ENCODE measurements around the gene MTX1.
"Not testable (repeated sequence)": the region's sequence is repeated elsewhere in the genome, so short reads cannot be mapped to it uniquely, and the experiment has no call there.

The MTX1 gene

GRCh38 chr1:155241069-155241679, 32.7 kb downstream of the MTX1 start:
- DNase-seq = peak in 1 of 2 donors; percentile 52

DNA sequence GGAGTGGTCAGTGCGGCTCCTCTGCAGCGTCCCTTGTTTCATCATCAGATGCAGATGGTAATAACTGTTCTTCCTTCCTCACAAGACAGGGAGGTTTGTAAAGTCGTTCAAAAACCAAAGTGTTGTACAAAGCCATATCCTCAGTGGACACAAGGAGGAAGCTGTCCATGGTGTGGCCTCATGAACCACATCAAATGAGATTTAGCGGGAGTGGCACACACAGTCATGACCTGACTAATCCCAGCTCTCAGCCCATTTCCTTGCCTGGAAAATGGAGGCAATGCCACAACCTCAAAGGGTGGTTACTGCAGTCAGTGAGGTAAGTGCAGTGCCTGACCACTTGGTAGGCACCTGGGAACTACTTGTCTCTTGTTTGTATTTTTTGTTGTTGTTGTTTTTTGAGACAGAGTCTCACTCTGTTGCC, 33.4 kb downstream of the MTX1 start:
- DNase-seq = no peak

GRCh38 chr1:155242805-155243358, 34.4 kb downstream of the MTX1 start:
- no peak for DNase-seq

DNA sequence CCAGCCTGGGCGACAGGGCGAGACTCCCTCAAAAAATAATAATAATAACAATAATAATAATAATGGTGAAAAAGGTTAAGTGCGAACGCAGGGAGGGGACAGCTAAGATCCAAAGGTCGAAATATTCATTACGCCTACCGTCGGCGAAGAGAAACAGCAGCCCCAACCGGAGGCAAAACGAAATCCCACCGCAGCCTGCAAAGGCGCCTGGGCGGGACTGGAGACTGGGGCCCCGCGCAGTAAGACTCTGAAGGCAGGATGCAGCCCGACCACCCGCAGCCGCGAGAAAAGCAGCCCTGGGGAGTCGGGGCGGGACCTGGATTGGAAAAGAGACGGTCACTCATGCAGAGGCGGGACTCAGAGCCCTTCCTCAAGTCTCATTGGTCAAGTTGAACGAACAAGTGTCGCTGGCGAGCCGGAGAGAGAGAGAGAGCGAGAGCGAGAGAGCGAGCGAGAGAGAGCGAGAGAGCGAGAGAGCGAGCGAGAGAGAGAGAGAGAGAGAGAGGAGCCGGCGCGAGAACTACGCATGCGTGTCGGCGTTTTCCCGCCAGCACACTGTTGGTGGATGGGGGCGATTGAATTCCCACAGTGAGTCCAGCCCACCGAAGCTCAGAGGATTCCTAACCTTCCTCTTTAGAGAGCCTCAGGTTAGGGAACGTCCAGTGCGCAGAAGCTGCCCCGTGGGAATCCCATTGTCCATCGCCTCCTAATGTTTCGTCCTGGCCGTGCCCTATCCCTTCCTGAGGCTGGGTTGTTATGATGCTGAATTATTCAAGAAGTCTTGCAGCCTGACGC, 36.1 kb downstream of the MTX1 start:
- DNase-seq = peak; percentile 84 to 87

- DNase-seq = no peak
Observed at GRCh38 chr1:155245163-155245524, 36.6 kb downstream of the MTX1 start.

GRCh38 chr1:155246796-155247195, 38.3 kb downstream of the MTX1 start:
- DNase-seq = not testable (repeated sequence)

- no peak for DNase-seq
Observed at GRCh38 chr1:155247667-155248553, 39.4 kb downstream of the MTX1 start.

DNA sequence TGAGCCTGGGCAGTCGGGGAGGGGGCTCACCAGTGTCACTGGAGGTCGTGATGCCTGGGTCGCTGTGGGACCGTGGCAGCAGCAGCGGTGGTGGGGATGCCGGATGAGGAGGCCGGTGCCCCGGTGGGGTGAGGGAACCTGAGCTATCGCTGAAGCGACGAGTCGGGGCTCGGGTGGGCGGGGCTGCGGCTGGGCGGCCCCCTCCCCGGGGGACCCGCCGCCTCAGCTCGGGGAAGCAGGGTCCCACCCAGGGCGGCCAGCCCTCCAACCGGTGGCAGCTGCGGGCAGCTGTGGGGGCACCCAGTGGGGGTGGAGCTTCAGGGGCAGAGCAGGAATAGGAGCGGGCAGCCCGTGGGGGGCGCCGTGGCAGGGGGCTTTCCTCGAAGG, 41.7 kb downstream of the MTX1 start:
- no peak for DNase-seq

DNA sequence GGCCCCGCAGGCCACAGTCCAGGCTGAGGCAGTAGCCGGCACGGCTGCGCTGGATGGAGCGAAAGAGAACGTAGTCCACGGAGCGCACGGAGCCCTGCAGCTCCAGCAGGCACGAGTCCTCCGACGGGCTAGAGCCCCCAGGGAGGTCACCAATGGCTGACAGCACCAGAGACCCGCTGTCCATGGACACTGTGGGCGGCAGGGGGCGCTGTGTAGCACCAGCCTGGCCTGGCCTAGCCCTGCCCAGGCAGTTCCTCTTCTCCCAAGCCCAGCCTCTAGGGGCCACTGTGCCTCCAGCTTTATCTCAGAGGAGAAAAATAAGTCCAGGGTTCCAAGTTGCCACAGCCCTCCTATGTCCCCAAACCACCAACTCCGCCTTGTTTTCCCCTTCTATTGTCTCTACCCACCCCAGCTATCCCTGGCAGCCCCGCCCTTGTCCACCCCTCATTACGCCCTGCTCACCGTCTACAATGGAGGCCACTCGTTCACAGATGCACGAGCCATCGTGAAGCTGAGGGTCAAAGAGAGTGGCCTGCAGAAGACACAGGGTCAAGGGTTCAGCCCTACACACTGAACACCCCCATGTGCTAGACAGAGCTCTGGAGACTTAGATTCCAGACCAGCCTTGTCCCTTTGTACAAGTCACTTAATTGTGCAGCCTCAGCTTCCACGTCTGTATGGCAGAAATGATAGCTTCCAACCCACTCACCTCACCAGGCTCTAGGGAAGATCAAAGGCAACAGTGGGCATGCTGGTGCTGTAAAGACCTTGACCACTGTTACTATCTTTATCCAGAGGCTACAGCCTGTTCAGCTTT, 42.3 kb downstream of the MTX1 start:
- peak; percentile 97 to 98 for DNase-seq

GRCh38 chr1:155251566-155251965, 43.1 kb downstream of the MTX1 start:
- DNase-seq = no peak

- no peak for DNase-seq
Observed at GRCh38 chr1:155253208-155253607, 44.7 kb downstream of the MTX1 start.

- DNase-seq = no peak
Observed at GRCh38 chr1:155253797-155254196, 45.3 kb downstream of the MTX1 start.

GRCh38 chr1:155254228-155254713, 45.8 kb downstream of the MTX1 start:
- no peak for DNase-seq

- DNase-seq = no peak
Observed at GRCh38 chr1:155254714-155255242, 46.3 kb downstream of the MTX1 start.

GRCh38 chr1:155255243-155256007, 46.9 kb downstream of the MTX1 start, which contains the start of gene ENTREP3:
Gene ENTREP3, minus strand, starts transcription at chr1:155255483. Its CDS starts 606 bp downstream, at chr1:155254877.
- peak; percentile 70 to 77 for DNase-seq

GRCh38 chr1:155256058-155256852, 47.8 kb downstream of the MTX1 start:
- DNase-seq = no peak

GRCh38 chr1:155260276-155260675, 51.8 kb downstream of the MTX1 start:
- DNase-seq = no peak

DNA sequence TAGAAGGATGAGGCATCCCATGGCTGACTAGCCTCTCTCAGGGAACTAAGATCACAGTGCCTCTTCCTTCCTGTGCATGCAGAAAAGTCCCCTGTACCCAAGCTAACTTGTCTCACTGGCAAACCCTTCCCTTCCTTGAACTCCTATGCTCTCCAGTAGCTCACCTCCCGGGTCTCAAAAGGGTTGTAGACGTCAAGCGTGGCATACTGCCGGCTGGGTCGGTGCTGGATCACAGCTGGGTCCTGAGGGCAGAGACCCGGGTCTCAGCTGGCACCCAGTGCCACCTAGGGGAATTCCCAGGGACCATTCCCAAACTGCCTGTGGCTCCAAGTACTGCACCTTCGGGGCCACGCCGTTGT, 53.0 kb downstream of the MTX1 start:
- DNase-seq = no peak

GRCh38 chr1:155261852-155262673, 53.6 kb downstream of the MTX1 start, which contains the start of gene SCAMP3:
Gene SCAMP3, minus strand, starts transcription at chr1:155262360. Its CDS starts 209 bp downstream, at chr1:155262151.
- peak; percentile 76 to 79 for DNase-seq

Data from stimulated activated CD4-positive, alpha-beta T cell treated with anti-CD3 and anti-CD28 coated beads, Interleukin-2, amount 100 ng/mL, for 48 hours (primary cell).